Testis (tissue), 2 donors: ENCODE measurements around the gene OSCP1.
"Not testable (repeated sequence)": the region's sequence is repeated elsewhere in the genome, so short reads cannot be mapped to it uniquely, and the experiment has no call there.

Source experiments
- CTCF ChIP-seq, 3 experiments: fragments of 450-650 bp in 2 of 3; fragments of 200-600 bp in 1 of 3; sonication (generic) in 1 of 3; IDR thresholded peaks; one replicate each; pipeline ENCODE4 v1.5.1; 2016 to 2019; ENCODE audit warnings: antibody characterized with exemption in 3 of 3, mild to moderate bottlenecking in 2 of 3, moderate library complexity in 1 of 3
- POLR2A ChIP-seq: fragments of 450-650 bp; IDR thresholded peaks from one replicate; pipeline ENCODE4 v1.6.1; 2017; ENCODE audit warnings: antibody characterized with exemption, mild to moderate bottlenecking, moderate library complexity

- TF ChIP-seq CTCF (IDR thresholded peaks at IDR 0.05); POLR2A: not testable (repeated sequence)
These were observed 37.1 kb upstream of the OSCP1 start for GRCh38 chr1:36487336-36487725.
